IPS-15b (cell line): Measurements from ENCODE around the gene RWDD3.

Experiments used
- H3K27me3 ChIP-seq: one replicate; pipeline ENCODE4 v1.6.1; 2013; ENCODE audit warnings: low read length; ENCODE audit not compliant: control insufficient read depth, insufficient read depth
- H3K36me3 ChIP-seq: one replicate; pipeline ENCODE4 v1.6.1; 2013; ENCODE audit warnings: low read length; ENCODE audit not compliant: control insufficient read depth, insufficient read depth
- H3K4me1 ChIP-seq: one replicate; pipeline ENCODE4 v1.6.1; 2013; ENCODE audit warnings: mild to moderate bottlenecking, low read length; ENCODE audit not compliant: control insufficient read depth, insufficient read depth
- H3K4me3 ChIP-seq: one replicate; pipeline ENCODE4 v1.5.1; 2013; ENCODE audit warnings: low read depth, low read length
- H3K9ac ChIP-seq: one replicate; pipeline ENCODE4 v1.6.1; 2013; ENCODE audit warnings: low read depth, mild to moderate bottlenecking, low read length
- H3K9me3 ChIP-seq: one replicate; pipeline ENCODE4 v1.6.1; 2013; ENCODE audit warnings: mild to moderate bottlenecking, low read length; ENCODE audit not compliant: control insufficient read depth, insufficient read depth

Gene RWDD3

GRCh38 chr1:95209291-95209690 lies 24.7 kb upstream of the RWDD3 start:
- Histone ChIP-seq H3K27me3 (no peaks in the 10 kb centered on the region), H3K4me3 (no peak overlapping the region)

GRCh38 chr1:95216292-95216990 lies 17.6 kb upstream of the RWDD3 start:
- Histone ChIP-seq H3K27me3 (no peaks in the 10 kb centered on the region), H3K36me3 (no peaks in the 10 kb centered on the region), H3K4me3 (no peak overlapping the region)

More at GRCh38 chr1:95209291-95209690, 24.7 kb upstream of the RWDD3 start:
- Histone ChIP-seq H3K9ac (no peak overlapping the region), H3K9me3 (no peaks in the 10 kb centered on the region), H3K36me3 (no peaks in the 10 kb centered on the region), H3K4me1 (no peaks in the 10 kb centered on the region)

GRCh38 chr1:95217371-95217770 lies 16.6 kb upstream of the RWDD3 start:
- no peaks in the 10 kb centered on the region for H3K9me3 ChIP-seq
- H3K4me1 ChIP-seq = no peaks in the 10 kb centered on the region
- H3K9ac ChIP-seq = no peak overlapping the region
- no peak overlapping the region for H3K4me3 ChIP-seq
- no peaks in the 10 kb centered on the region for H3K36me3 ChIP-seq
- H3K27me3 ChIP-seq = no peaks in the 10 kb centered on the region

More at GRCh38 chr1:95216292-95216990, 17.6 kb upstream of the RWDD3 start:
- Histone ChIP-seq H3K9me3 (no peaks in the 10 kb centered on the region), H3K4me1 (no peaks in the 10 kb centered on the region), H3K9ac (no peak overlapping the region)

GRCh38 chr1:95219407-95219806 lies 14.6 kb upstream of the RWDD3 start:
- Histone ChIP-seq H3K4me3 (no peak overlapping the region), H3K9ac (no peak overlapping the region), H3K9me3 (no peaks in the 10 kb centered on the region), H3K27me3 (no peaks in the 10 kb centered on the region), H3K4me1 (no peaks in the 10 kb centered on the region), H3K36me3 (no peaks in the 10 kb centered on the region)

- Histone ChIP-seq H3K36me3 (no peaks in the 10 kb centered on the region), H3K9me3 (no peaks in the 10 kb centered on the region), H3K27me3 (no peaks in the 10 kb centered on the region), H3K4me3 (no peak overlapping the region), H3K9ac (no peak overlapping the region), H3K4me1 (no peaks in the 10 kb centered on the region)
These were observed 12.7 kb upstream of the RWDD3 start for GRCh38 chr1:95221306-95221705.

- no peaks in the 10 kb centered on the region for H3K27me3 ChIP-seq
These were observed 11.4 kb upstream of the RWDD3 start for GRCh38 chr1:95222629-95223028.

GRCh38 chr1:95223110-95223509 lies 10.9 kb upstream of the RWDD3 start:
- Histone ChIP-seq H3K27me3 (no peaks in the 10 kb centered on the region), H3K9ac (no peak overlapping the region), H3K36me3 (no peaks in the 10 kb centered on the region), H3K9me3 (no peaks in the 10 kb centered on the region), H3K4me3 (no peak overlapping the region), H3K4me1 (no peaks in the 10 kb centered on the region)

More at GRCh38 chr1:95222629-95223028, 11.4 kb upstream of the RWDD3 start:
- Histone ChIP-seq H3K4me1 (no peaks in the 10 kb centered on the region), H3K36me3 (no peaks in the 10 kb centered on the region), H3K9ac (no peak overlapping the region), H3K9me3 (no peaks in the 10 kb centered on the region), H3K4me3 (no peak overlapping the region)

GRCh38 chr1:95226781-95227660 lies 7.0 kb upstream of the RWDD3 start:
- H3K4me1 ChIP-seq = no peaks in the 10 kb centered on the region
- no peaks in the 10 kb centered on the region for H3K9me3 ChIP-seq
- H3K9ac ChIP-seq = no peak overlapping the region
- H3K27me3 ChIP-seq = no peaks in the 10 kb centered on the region
- H3K36me3 ChIP-seq = no peaks in the 10 kb centered on the region
- H3K4me3 ChIP-seq = no peak overlapping the region

- H3K4me1 ChIP-seq = no peaks in the 10 kb centered on the region
These were observed 5.0 kb upstream of the RWDD3 start for GRCh38 chr1:95229037-95229436.

GRCh38 chr1:95229706-95230105 lies 4.3 kb upstream of the RWDD3 start:
- Histone ChIP-seq H3K36me3 (no peaks in the 10 kb centered on the region), H3K9me3 (no peaks in the 10 kb centered on the region), H3K27me3 (peaks cover 2% of the 10 kb centered on the region), H3K9ac (no peak overlapping the region), H3K4me1 (no peaks in the 10 kb centered on the region), H3K4me3 (no peak overlapping the region)

More at GRCh38 chr1:95229037-95229436, 5.0 kb upstream of the RWDD3 start:
- no peaks in the 10 kb centered on the region for H3K36me3 ChIP-seq
- H3K27me3 ChIP-seq = peaks cover 2% of the 10 kb centered on the region
- no peak overlapping the region for H3K9ac ChIP-seq
- no peaks in the 10 kb centered on the region for H3K9me3 ChIP-seq
- no peak overlapping the region for H3K4me3 ChIP-seq

GRCh38 chr1:95230256-95230655 lies 3.8 kb upstream of the RWDD3 start:
- no peak overlapping the region for H3K4me3 ChIP-seq
- H3K4me1 ChIP-seq = no peaks in the 10 kb centered on the region
- no peaks in the 10 kb centered on the region for H3K36me3 ChIP-seq
- no peak overlapping the region for H3K9ac ChIP-seq
- H3K9me3 ChIP-seq = no peaks in the 10 kb centered on the region
- peaks cover 2% of the 10 kb centered on the region for H3K27me3 ChIP-seq

- Histone ChIP-seq H3K9me3 (no peaks in the 10 kb centered on the region), H3K9ac (no peak overlapping the region), H3K36me3 (no peaks in the 10 kb centered on the region), H3K27me3 (peaks cover 2% of the 10 kb centered on the region), H3K4me1 (no peaks in the 10 kb centered on the region), H3K4me3 (no peak overlapping the region)
These were observed 3.2 kb upstream of the RWDD3 start for GRCh38 chr1:95230768-95231191.
